ENCODE data around the gene TMEM269. TPM values are rescaled to one million over a fixed set of nuclear protein-coding genes. Genes with fewer than 3 reads are reported as not detected.

The TMEM269 gene
- total and polyA plus RNA-seq, 10 of the 15 experiments (the other 5 are each of a cell fraction or from before 2014, with no cell fraction given) = 0.02 to 0.26 (median 0.06) TPM; not detected in 2

- TF ChIP-seq ZBTB40 (IDR thresholded peaks at IDR 0.05; ENCODE audit: borderline replicate concordance) = no peak
- no peak for TF ChIP-seq ZBED1 (IDR thresholded peaks at IDR 0.05; ENCODE audit: borderline replicate concordance)
Observed at GRCh38 chr1:42737257-42737656, 47.5 kb upstream of the TMEM269 start (continued).

GRCh38 chr1:42737986-42738677, 46.7 kb upstream of the TMEM269 start:
- Histone ChIP-seq H3K9me3 (replicated peaks; ENCODE audit: control insufficient read depth, insufficient read depth, low read length) (no peaks in the 10 kb centered on the region), H3K27ac (ENCODE audit: control insufficient read depth, insufficient read depth) (no peak overlapping the region), H3K4me3 (no peak overlapping the region), H2AFZ (ENCODE audit: control insufficient read depth, low read depth, low read length) (no peak overlapping the region), H3K4me2 (ENCODE audit: control insufficient read depth, insufficient read depth) (no peak overlapping the region), H3K9ac (ENCODE audit: control insufficient read depth, insufficient read depth, low read length) (no peak overlapping the region), H3K4me1 (ENCODE audit: control insufficient read depth, insufficient read depth, low read length) (peaks cover 11% of the 10 kb centered on the region), H3K36me3 (ENCODE audit: control insufficient read depth in 2 of 2, insufficient read depth in 2 of 2, low read length in 1 of 2) (no peaks in the 10 kb centered on the region), H3K27me3 (replicated peaks in 1 of 2; ENCODE audit: control insufficient read depth in 2 of 2, insufficient read depth in 2 of 2, low read length in 1 of 2) (no peaks in the 10 kb centered on the region), H3K79me2 (ENCODE audit: control insufficient read depth, insufficient read depth, low read length) (no peaks in the 10 kb centered on the region), H4K20me1 (ENCODE audit: control insufficient read depth, insufficient read depth) (no peaks in the 10 kb centered on the region)
- CTCF ChIA-PET = interaction anchor here (0.9 kb wide), 1 partner anchor 58 kb away, joined by 5 read pairs; no protein-coding TSS in a partner anchor
- DNase-seq (ENCODE audit: low read depth, low spot score) (no peak), FAIRE-seq (no peak), ATAC-seq (no peak)
- RAD21 ChIA-PET (ENCODE audit: unreplicated experiment) = no interaction called here
- in situ Hi-C loops (cut with MboI) = loop anchor here (10.0 kb wide), 1 partner anchor 143 kb away; no protein-coding TSS in a partner anchor
- BruUV-seq (replicated peaks) = no TSS peak
- intact Hi-C loops (cut with micrococcal nuclease; ENCODE audit: unreplicated experiment) = no loop called here
- SMC1A ChIA-PET (ENCODE audit: uncharacterized antibody, unreplicated experiment) = no interaction called here
- no peak for TF ChIP-seq SREBF1 (IDR thresholded peaks at IDR 0.05; ENCODE audit: low read length)
- TF ChIP-seq ASH2L (IDR thresholded peaks at IDR 0.05; ENCODE audit: borderline replicate concordance, low read depth) = no peak
- TF ChIP-seq RBBP5 (conservative IDR thresholded peaks at IDR 0.05) = no peak
- TF ChIP-seq RFX5 (IDR thresholded peaks at IDR 0.05; ENCODE audit: low read depth, low read length) = no peak
- TF ChIP-seq, protein P1, sequence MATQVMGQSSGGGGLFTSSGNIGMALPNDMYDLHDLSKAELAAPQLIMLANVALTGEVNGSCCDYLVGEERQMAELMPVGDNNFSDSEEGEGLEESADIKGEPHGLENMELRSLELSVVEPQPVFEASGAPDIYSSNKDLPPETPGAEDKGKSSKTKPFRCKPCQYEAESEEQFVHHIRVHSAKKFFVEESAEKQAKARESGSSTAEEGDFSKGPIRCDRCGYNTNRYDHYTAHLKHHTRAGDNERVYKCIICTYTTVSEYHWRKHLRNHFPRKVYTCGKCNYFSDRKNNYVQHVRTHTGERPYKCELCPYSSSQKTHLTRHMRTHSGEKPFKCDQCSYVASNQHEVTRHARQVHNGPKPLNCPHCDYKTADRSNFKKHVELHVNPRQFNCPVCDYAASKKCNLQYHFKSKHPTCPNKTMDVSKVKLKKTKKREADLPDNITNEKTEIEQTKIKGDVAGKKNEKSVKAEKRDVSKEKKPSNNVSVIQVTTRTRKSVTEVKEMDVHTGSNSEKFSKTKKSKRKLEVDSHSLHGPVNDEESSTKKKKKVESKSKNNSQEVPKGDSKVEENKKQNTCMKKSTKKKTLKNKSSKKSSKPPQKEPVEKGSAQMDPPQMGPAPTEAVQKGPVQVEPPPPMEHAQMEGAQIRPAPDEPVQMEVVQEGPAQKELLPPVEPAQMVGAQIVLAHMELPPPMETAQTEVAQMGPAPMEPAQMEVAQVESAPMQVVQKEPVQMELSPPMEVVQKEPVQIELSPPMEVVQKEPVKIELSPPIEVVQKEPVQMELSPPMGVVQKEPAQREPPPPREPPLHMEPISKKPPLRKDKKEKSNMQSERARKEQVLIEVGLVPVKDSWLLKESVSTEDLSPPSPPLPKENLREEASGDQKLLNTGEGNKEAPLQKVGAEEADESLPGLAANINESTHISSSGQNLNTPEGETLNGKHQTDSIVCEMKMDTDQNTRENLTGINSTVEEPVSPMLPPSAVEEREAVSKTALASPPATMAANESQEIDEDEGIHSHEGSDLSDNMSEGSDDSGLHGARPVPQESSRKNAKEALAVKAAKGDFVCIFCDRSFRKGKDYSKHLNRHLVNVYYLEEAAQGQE (IDR thresholded peaks at IDR 0.05; ENCODE audit: low read depth, low read length) = no peak
- no peak for TF ChIP-seq SMAD5 (IDR thresholded peaks at IDR 0.05; ENCODE audit: low read depth)
- no peak for TF ChIP-seq TCF12 (IDR thresholded peaks at IDR 0.05; ENCODE audit: low read depth, low read length)
- no peak for TF ChIP-seq POLR2AphosphoS2 (IDR thresholded peaks at IDR 0.05; ENCODE audit: low read depth, low read length)
- TF ChIP-seq NKRF (conservative IDR thresholded peaks at IDR 0.05) = no peak
- 48% methylated on average over 16 of the region's 21 CpGs for WGBS (ENCODE audit: insufficient coverage, insufficient replicate concordance, low lambda C conversion rate, missing lambda C conversion rate)
- POLR2A ChIA-PET = no interaction called here

Measured in GM12878 (cell line).